Gastrocnemius medialis (tissue), 4 donors: ENCODE measurements around the gene RHEB.

ENCODE experiments used
- POLR2A ChIP-seq, 2 donors: fragments of 450-650 bp; IDR thresholded peaks; one replicate each; pipeline ENCODE4 v1.6.1; 2017; ENCODE audit warnings: antibody characterized with exemption in 2 of 2, mild to moderate bottlenecking in 2 of 2, moderate library complexity in 2 of 2
- TF ChIP-seq, protein P1 (sequence below), 5 experiments: fragments of 450-650 bp in 3 of 5; fragments of 200-600 bp in 2 of 5; sonication (generic) in 2 of 5; IDR thresholded peaks in 4 of 5; conservative IDR thresholded peaks in 1 of 5; 1 replicate in 4 of 5; 2 replicates in 1 of 5; pipeline ENCODE4 v1.5.1; 2016 to 2019; ENCODE audit warnings: antibody characterized with exemption in 5 of 5, mild to moderate bottlenecking in 3 of 5, moderate library complexity in 3 of 5

DNA sequence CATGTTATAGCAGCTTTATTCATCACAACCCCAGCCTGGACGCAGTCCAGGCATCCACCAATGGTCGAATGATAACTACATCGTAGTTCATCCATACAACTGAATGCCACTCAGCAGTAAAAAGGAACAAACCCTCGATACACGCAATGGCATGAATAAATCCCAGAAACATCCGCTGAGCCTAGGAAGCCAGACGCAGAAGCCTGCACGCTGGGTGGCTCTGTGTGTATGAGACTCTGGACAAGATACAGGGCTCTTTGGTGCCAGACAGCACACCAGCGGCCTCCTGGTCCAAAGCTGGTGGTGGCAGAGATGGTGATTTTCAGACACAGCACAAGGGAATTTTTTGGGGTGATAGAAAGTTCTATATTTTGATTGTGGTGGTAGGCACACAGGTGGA, 69.7 kb downstream of the RHEB start:
- TF ChIP-seq, protein P1, sequence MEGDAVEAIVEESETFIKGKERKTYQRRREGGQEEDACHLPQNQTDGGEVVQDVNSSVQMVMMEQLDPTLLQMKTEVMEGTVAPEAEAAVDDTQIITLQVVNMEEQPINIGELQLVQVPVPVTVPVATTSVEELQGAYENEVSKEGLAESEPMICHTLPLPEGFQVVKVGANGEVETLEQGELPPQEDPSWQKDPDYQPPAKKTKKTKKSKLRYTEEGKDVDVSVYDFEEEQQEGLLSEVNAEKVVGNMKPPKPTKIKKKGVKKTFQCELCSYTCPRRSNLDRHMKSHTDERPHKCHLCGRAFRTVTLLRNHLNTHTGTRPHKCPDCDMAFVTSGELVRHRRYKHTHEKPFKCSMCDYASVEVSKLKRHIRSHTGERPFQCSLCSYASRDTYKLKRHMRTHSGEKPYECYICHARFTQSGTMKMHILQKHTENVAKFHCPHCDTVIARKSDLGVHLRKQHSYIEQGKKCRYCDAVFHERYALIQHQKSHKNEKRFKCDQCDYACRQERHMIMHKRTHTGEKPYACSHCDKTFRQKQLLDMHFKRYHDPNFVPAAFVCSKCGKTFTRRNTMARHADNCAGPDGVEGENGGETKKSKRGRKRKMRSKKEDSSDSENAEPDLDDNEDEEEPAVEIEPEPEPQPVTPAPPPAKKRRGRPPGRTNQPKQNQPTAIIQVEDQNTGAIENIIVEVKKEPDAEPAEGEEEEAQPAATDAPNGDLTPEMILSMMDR (IDR thresholded peaks at IDR 0.05 in 4 of 5, conservative IDR thresholded peaks at IDR 0.05 in 1 of 5) = no peak
- no peak for TF ChIP-seq POLR2A (IDR thresholded peaks at IDR 0.05)
